GDM1 (cell line): ENCODE measurements around the gene SERPINA12.
A peak's percentile ranks its signal among the peaks of the same experiment; 100 is the strongest.

ENCODE experiments used
- DNase-seq: peaks from one replicate; lab custom pipeline; 2025; lab: John Stamatoyannopoulos, UW

Gene SERPINA12

DNA sequence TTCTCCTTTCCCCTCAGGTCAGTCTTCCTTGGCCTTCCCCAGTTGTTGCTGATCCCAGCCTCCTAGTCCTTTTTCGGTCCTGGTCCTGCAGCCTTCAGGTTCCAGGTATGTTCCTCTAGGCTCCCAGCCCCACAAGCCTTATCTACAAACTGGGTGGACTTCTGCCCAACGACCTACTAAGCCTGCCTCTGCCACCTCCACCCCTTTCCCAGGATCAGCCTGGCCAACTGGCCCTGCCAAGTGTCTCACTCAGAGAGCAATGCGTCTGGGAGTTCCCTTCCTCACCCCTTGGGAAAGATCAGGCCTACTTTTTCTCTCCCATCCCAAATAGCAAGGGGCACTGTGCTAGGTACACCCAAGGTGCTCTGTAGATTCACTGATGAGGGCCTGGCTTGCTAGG lies at the start of gene SERPINA12:
TSS of gene SERPINA12 (minus strand) at position 114 of the 400 bp plus-strand sequence. CDS start 11,072 bp downstream, outside the sequence.
- DNase-seq: no peak

GRCh38 chr14:94558842-94559241 lies 49.6 kb upstream of the SERPINA12 start:
- DNase-seq: no peak

DNA sequence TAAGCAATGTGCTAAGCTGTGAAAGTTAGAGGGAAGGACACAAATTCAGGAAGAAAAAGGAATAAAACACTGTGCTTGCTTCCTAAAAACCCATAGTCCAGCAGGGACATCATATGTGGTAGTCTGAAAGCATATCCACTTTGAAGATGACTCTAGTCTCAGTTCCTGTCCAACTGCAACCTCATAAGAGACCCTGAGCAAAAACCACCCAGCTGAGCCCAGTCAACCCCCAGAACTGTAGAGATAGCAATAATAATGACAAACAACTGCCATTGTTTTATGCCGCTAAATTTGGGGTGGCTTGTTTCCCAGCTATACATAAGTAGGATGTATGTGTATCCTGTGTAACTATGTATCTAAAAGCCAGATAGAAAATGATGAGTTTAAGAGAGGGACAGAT lies 48.1 kb upstream of the SERPINA12 start:
- DNase-seq: no peak

- DNase-seq: no peak
These were observed 46.7 kb upstream of the SERPINA12 start for GRCh38 chr14:94555991-94556390.

GRCh38 chr14:94550041-94550440 lies 40.8 kb upstream of the SERPINA12 start:
- DNase-seq: no peak

GRCh38 chr14:94548999-94549985 lies 40.0 kb upstream of the SERPINA12 start:
- peak; percentile 7 for DNase-seq

DNA sequence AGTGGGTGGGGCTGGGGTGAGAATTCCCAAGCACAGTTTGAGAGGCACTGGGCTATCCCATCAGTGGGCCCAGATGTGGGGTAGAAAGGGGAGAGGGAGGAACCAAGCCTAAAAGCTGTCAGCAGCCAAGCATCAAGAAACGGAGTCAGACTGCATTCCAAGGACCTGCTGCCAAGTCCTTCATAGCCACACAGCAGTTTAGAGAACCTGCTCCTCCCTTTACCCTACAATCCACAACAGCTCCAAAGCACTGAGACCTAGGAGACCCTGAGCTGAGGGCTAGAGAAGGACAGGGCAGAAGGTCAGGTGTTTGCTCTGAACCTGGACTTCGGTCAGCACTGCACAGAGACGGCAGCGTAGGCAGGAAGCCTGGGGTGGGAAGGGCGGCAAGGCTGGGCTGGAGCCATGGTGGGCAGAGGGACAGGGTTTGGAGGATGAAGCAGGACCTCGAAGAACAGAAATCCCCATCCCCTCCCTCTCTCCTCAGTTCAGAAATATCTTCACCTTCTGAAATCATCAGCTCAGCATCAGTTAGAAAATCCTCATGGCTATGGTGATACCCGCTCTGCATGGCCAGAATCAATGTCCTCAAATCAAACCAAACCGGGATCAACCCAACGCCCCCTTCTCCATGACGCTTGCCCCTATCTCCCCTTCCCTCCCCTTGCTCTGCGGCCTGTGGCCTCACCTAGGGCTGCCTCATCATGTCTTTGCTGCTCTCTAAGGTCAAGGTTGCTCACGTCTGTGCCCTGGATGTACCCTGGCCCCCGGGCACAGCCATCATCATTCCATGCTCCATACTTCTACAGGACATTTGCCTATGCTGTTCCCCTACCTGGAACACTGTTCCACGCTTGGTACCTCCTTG lies 39.1 kb upstream of the SERPINA12 start:
- no peak for DNase-seq

DNA sequence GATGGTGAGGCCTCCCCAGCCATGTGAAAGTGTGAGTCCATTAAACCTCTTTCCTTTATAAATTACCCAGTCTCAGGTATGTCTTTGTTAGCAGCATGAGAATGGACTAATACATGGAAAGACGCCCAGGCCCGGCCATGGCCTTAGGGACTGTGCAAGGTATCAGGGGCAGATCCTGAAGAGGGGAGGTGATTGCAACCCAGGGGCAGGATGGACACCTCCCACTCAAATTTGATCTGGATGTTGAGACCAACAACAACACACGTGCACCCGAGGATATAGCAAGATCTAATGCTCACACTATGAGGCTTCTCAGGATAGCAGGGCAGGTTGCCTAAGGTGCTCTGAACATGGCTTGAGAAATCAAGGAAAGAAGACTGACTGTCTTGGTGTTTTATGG lies 38.5 kb upstream of the SERPINA12 start:
- no peak for DNase-seq

DNA sequence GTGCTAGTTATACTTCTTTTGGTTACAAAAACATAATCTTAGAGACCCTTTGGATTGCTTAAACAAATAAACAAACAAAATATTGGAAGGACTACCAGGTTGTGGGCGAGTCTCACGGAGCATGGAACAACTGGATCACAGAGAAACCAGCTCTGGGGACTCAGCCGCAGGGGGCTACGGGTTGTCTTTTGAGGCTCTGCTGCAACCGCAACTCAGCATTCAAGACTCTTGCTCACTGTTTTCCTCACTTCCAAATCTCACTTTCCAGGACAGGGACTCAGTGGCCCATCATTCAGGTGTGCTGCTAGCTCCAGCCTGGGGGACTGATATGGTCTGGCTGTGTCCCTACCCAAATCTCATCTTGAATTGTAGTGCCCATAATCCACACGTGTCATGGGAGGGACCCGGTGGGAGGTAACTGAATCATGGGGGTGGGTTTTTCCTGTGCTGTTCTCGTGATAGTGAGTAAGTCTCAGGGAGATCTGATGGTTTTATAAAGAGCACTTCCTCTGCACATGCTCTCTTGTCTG lies 37.9 kb upstream of the SERPINA12 start:
- DNase-seq: no peak

- DNase-seq: no peak
These were observed 36.0 kb upstream of the SERPINA12 start for GRCh38 chr14:94545131-94545841.

- DNase-seq: no peak
These were observed 35.5 kb upstream of the SERPINA12 start for GRCh38 chr14:94544726-94545125.

DNA sequence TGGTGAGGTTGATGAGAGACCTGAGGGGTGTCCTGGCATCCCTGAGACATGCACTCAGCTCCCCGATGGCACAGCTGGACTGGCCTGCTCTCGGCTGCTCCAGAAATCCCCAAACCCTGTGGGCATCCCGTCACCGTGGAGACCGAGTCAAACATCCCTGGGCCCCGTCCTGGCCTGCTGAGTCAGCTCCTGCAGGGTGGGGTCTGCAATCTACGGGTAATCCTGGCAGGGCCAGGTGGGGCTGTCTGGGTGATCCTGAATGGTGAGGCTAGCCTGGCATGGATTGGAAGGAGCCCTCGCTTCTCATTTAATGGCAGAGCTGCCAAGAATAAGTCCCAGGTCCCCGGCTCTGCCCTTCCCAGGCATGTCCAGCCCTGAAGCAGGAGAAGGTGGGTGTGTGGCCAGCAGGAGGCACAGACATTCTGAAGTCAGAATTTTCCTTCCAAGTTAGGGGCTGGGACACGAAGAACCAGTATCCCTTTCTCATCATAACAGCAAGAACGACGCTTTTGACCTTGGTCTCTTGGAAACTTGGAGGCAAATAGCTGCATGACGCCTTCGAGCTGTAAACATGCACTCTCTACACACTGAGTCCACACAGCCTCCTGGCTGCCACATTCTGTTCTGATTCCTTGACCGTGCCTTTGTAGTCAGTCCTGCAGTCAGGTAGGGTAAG lies 34.3 kb upstream of the SERPINA12 start:
- no peak for DNase-seq

DNA sequence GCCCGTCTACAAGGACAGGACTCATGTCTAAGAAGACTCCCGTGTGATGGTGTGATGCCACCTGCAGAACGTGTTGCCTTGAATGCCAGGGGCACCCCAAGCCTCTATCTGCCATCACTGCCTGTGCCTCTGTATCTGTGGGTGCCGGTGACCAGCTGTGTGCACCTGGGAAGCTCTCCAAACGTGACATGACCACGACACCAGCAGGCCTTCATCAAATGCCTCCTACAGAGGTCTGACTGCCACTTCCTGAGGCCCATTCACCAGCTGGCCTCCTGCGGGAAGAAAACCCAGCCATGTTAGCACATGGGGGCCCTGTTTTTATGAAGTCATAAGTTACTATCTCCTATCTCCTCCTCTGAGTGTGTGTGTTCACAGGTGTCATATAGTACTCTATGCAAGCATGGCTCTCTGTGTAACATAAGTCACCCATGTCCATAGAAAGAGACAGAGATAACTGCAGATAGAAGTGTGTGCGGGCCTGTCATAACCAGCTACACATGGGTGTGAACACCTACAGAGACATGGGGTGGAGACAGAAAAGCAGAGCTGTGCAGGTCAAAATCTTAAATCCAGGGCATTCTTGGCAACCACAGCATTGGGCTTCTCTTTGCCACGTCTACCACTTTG lies 33.7 kb upstream of the SERPINA12 start:
- DNase-seq: no peak

- DNase-seq: no peak
These were observed 33.0 kb upstream of the SERPINA12 start for GRCh38 chr14:94542111-94542810.

DNA sequence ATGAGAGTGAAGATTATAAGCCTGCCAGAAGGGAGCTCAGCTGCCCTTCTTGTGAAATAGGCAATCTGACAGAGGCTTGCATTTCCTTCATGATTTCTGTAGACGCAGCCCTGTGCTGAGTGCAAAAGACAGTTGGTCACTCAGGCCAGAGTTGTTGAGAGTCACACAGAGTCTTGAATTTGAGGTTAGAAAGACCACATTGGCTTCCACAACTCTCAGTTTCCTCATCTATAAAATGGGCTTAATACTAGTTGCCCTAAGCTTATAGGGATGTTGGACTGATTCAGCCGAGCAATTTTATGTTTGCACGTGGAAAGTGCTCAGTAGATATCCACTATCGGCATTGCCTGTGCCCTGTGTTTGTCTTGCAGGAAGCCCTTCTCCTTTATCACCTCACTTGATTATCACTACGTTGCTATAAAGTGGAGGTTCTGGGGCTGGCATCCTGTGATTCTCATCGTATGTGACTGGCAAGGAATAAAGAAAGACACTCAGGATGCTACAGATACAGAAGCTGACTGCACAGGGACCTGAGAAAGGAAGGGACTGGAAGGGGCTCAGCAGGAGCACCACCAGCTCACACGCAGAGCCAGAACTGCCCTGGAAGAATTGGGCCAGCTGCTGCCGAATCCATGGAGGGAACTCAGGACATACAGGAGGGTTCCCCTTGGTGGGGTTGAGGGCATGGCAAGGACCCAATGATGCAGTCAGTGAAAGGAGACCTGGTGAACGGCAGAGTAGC lies 32.1 kb upstream of the SERPINA12 start:
- no peak for DNase-seq

DNA sequence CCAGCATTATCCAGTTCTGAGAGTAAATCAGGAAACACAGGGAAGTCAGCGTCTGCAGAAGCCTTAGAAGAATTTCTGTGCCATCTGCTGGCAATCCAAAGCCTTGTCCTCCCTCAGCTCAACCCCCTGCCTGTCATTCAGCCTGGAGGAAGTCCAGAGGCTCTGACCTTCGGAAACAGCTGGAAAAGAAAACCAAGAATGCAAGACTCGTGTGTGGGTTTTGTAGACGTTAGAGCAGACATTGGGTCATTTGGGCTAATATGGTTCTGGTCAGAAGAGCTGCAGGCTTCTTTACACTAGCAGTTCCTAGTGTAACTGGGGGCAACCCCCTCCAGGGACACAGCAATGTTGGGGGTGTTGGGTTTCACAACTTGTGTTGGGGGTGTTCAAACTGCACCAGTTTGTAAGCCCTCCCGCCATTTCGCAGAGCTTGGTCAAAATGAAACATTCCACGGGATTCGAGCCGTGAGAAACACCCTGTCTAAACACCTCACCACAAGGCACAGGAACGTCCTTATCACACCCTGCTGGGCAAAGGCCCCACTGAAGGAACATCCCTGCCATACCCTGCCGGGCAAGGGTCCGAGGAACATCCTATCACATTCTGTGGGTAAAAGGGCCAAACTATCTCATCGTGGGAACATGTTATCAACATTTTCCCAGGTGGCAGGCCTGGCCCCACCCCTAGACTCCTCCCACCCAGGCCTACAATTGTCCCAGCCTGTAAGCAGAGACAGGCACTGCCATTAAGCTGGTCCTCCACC lies 30.9 kb upstream of the SERPINA12 start:
- no peak for DNase-seq

DNA sequence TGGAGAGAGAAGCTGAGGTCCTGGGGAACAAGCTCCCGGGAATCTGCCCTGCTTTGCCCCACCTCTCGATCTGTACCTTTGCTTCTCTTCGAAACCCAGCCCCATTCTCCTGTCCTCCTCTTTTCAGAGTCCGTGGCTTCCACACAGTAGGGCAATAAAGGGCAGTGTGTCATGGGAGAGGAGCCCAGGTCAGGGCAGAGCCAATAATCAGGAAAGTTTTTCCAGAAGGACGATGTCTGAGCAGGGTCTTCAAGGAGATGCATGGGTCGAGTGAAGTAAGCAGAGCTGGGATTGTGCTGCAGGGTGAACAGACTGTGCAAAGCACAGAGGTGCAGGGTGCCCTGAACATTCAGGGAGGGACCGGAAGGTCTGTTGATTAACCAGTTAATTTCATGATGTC lies 29.9 kb upstream of the SERPINA12 start:
- DNase-seq: no peak

DNA sequence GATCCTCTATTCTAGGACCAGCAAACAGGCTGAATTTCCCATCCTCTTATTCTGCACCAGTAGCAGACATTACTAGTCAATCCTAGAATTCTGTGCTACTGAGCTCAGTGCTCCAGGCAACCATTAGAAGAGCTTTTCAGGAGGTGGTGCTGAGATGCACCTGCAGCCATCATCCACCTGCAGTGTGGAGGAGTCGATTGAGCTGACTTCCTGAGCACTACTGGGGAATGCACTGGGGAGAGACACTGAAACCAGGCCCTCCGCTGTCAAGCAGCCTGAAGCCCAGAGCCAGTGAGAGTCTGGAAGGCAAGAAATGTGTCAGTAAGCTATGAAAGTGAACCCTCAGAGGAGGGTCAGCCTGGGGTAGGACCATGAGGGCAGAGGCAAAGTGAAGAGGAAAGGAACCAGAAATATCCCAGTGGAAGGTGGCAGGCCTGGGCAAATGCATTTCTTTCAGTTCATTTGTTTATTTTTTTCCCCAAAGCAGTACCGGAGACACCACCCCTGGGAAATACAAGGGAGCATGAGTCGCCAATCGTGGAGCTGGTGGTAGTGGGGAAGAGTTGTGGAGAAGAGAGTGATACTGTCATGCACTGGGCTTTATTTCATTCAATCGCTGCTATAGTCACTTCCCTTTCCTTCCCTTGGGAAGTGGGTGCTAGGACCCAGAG lies 28.9 kb upstream of the SERPINA12 start:
- no peak for DNase-seq
